Thyroid gland (tissue), 4 donors: ENCODE measurements around the gene CDK19.

Source experiments
- CTCF ChIP-seq, 6 experiments: fragments of 200-600 bp in 3 of 6; fragments of 450-650 bp in 3 of 6; sonication (generic) in 3 of 6; IDR thresholded peaks; one replicate each; pipeline ENCODE4 v1.5.1; 2016 to 2019; ENCODE audit warnings: antibody characterized with exemption in 6 of 6, mild to moderate bottlenecking in 2 of 6, inconsistent platforms in 1 of 6, moderate library complexity in 1 of 6
- POLR2A ChIP-seq, 2 donors: fragments of 450-650 bp; IDR thresholded peaks; one replicate each; pipeline ENCODE4 v1.6.1; 2017; ENCODE audit warnings: antibody characterized with exemption in 2 of 2, mild to moderate bottlenecking in 2 of 2, moderate library complexity in 1 of 2

GRCh38 chr6:110619275-110619908 lies 195.9 kb downstream of the CDK19 start:
- no peak for TF ChIP-seq POLR2A (IDR thresholded peaks at IDR 0.05)
- no peak for TF ChIP-seq CTCF (IDR thresholded peaks at IDR 0.05)
